GM12873 (cell line): ENCODE data around the gene LAMA3.

Experiments used
- TF ChIP-seq, protein P1 (sequence below): IDR thresholded peaks from 2 replicates; pipeline ENCODE4 v1.5.1; 2012; ENCODE audit warnings: low read depth, mild to moderate bottlenecking, moderate library complexity, low read length, control low read depth; ENCODE audit not compliant: insufficient read depth; ENCODE audit errors: missing control alignments

LAMA3 gene

GRCh38 chr18:23828426-23828825, 139.2 kb downstream of the LAMA3 start:
- TF ChIP-seq, protein P1, sequence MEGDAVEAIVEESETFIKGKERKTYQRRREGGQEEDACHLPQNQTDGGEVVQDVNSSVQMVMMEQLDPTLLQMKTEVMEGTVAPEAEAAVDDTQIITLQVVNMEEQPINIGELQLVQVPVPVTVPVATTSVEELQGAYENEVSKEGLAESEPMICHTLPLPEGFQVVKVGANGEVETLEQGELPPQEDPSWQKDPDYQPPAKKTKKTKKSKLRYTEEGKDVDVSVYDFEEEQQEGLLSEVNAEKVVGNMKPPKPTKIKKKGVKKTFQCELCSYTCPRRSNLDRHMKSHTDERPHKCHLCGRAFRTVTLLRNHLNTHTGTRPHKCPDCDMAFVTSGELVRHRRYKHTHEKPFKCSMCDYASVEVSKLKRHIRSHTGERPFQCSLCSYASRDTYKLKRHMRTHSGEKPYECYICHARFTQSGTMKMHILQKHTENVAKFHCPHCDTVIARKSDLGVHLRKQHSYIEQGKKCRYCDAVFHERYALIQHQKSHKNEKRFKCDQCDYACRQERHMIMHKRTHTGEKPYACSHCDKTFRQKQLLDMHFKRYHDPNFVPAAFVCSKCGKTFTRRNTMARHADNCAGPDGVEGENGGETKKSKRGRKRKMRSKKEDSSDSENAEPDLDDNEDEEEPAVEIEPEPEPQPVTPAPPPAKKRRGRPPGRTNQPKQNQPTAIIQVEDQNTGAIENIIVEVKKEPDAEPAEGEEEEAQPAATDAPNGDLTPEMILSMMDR = no peak

GRCh38 chr18:23832911-23833310, 143.7 kb downstream of the LAMA3 start:
- TF ChIP-seq, protein P1 = no peak

- TF ChIP-seq, protein P1 = no peak
These were observed 144.5 kb downstream of the LAMA3 start for GRCh38 chr18:23833714-23834113.

DNA sequence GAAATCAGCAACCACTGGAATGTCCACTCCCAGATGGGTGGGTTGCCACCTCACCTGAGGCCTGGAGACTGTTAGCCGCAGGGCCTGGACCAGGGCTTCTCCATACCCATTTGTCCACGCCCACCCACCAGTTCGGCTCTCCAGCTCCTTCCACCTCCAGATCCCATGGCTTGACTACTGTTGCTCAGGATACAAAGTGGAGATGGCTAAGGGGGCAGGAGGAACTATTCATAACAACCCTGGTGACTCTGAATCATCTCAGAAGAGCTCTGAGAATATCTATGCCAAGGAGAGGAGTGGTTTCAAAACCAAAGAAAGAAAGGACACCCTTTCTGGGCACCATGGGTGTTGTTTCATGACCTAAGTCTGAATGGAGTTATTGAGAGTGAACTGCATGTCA, 145.8 kb downstream of the LAMA3 start:
- TF ChIP-seq, protein P1 = no peak

DNA sequence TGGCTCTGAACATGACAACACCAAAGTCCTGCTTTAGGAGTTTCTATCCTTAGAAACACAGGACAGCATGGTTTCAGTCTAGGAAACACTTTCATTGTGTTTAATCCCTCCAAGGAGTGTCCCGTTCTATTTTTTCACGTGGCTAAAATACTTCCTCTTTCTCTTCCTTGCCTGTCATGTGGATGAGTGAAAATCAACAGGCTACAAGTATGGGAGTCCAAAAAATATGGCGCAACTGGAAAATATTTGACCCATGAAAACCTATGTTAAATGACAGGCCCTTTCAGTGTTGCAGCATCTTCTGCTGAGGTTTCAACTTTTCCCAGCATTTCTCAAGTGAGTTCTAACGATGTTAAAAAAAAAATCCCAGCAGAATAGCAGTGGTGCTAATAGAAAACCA, 146.3 kb downstream of the LAMA3 start:
- TF ChIP-seq, protein P1 = no peak

DNA sequence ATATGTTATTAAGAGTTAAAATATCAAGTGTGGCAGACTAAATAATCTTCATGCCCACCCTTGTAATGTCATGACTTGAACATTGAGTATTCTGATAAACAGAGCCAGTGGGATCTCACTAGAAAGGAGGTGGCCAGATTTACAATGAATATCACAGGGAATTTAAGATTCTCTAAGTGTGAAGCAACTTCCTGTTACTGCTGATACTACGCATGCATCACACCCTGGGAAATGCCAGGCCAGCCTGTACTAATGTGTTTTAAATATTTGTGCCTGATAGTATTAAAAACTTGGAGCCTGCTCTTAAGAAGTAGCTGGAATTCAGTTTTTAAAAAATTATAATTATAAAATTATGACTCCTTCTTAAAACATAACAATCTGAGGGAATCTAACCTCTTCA, 148.3 kb downstream of the LAMA3 start:
- TF ChIP-seq, protein P1 = no peak

DNA sequence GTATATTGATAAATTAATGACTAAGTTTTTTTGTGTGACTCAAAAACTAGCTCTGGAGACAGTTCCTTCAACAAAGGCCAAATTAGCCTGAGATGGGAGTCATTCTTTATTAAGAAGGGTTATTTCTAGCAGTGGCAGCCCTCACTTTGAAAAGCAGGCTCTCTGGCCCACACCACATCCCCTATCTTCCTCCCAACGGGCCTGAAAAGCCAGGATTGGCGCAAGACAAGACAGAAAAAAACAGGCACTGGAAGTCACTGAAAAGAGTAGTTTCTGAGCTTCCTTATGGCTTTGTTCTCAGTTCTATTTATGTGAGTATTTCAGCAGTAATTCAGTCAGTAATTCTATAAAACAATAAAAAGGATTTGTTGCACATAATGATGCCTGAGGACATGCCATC, 149.0 kb downstream of the LAMA3 start:
- TF ChIP-seq, protein P1 = no peak
